GM18511 (cell line): ENCODE measurements around the gene NFASC.

Source experiments
- ATAC-seq: cut with Tn5 transposase; IDR thresholded peaks from one replicate; pipeline ENCODE4 v1.9.1; 2021; ENCODE audit warnings: mild to moderate bottlenecking, moderate library complexity; ENCODE audit not compliant: unreplicated experiment

NFASC gene

GRCh38 chr1:204927673-204928641 is 57.3 kb downstream of the NFASC start:
- ATAC-seq = no peak

GRCh38 chr1:204928671-204929486 is 58.2 kb downstream of the NFASC start:
- ATAC-seq = no peak

- no peak for ATAC-seq
These were observed 59.0 kb downstream of the NFASC start for GRCh38 chr1:204929487-204930154.

DNA sequence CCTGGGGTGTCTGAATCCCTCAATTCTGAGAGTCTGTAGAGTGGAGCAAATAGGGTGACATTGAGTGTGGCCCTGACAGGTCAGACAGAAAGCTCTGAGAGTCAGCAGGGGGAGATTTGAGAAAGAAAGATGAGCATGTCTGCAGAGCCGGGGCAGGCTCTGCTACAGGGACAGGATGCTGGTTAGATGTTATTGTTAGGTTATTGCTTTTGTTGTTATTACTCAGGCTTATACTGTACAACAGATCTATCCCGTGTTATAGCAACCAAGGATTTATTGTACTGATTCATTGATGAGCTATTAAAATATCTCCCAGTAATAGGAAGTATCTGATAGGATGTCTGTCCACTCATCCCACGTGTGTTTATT is 59.5 kb downstream of the NFASC start:
- ATAC-seq = no peak

DNA sequence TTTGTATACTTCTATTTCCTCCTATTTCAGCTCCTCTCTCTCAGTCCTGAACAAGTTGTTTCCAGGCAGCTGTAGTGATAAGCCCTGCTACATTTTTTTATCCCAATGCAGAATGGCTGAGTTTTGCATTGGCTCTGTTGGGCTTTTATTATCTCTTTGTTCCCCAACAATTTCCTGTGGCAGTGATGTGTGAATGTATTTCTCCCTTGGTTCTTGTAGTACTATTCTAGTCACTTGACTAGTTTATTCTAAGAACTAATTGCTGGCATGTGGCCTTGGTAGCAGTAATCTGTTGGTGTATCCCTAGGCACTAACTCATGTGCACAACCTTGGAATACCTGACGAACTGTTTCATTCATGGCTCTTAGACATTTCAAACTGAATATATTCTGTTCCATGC is 60.7 kb downstream of the NFASC start:
- no peak for ATAC-seq

GRCh38 chr1:204931768-204932572 is 61.3 kb downstream of the NFASC start:
- ATAC-seq = no peak

DNA sequence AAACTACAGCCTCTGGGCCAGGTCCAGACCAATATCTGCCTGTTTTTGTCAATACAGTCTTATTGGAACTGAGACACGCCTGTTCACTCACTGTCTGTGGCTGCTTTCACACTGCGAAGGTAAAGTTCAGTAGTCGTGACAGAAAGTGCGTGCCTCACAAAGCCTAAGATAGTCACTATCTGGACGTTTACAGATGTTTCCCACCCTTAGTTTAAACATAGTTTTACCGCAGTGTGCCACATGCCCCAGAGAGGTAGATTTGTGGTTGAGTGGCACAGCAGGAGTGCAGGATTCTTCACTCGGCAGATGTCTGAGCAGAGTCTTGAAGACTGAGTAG is 61.9 kb downstream of the NFASC start:
- no peak for ATAC-seq

DNA sequence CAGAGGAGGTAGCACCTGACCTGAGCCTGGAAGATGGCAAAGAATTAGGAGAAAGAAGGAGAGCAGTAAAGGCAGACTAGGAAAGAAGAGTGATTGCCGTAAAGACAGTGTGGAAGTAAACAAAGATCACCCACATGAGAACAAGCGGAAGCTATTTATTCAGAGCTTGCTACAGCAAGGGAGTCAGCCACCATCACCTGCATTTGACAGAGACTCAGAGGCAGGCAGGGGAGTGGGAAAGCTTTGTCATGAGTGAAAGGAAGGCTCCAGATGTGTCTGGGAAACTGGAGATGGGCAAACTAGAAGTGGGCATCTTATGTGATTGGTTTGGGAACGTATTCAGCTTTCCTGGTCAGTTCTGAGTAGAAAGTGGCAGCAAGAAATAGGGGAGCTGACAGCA is 64.5 kb downstream of the NFASC start:
- no peak for ATAC-seq

DNA sequence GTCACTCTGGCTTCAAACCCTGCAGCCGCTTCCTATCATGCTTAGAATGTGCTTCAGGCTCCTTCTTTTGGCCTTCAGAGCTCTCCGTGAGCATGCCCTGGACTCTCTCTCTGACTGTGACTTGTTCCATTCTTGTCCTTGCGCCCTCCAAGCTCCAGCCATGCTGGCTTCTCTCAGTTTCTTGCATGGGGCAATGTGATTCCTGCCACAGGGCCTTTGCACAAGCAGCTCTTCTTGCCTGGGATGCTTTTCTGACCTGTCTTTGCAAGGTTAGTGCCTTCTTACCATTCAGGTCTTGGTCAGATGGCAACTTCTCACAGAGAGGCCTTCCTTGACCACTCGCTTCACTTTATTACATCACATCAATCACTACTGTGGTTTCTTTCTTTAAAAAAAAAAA is 66.1 kb downstream of the NFASC start:
- no peak for ATAC-seq

DNA sequence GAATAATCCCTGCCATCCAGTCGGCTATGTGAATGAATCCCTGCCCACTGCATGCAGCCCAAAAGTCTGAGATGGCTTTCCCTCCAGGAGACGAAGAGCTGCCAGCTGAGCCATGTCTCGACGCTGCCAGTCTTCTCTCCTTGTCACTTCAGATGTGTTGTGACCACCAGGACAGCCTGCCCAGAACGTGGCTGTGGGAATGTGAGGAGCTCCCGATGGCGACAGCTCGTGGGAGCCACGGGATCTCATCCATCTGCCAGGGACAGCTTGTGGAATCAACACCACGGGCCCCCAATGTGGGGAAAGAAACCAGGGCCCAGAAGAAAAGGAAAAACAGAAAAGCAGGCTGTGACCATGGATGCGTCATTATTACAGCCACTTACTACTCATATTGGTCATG is 67.2 kb downstream of the NFASC start:
- no peak for ATAC-seq

GRCh38 chr1:204940591-204940990 is 69.9 kb downstream of the NFASC start:
- no peak for ATAC-seq

GRCh38 chr1:204941421-204942338 is 71.0 kb downstream of the NFASC start:
- no peak for ATAC-seq

DNA sequence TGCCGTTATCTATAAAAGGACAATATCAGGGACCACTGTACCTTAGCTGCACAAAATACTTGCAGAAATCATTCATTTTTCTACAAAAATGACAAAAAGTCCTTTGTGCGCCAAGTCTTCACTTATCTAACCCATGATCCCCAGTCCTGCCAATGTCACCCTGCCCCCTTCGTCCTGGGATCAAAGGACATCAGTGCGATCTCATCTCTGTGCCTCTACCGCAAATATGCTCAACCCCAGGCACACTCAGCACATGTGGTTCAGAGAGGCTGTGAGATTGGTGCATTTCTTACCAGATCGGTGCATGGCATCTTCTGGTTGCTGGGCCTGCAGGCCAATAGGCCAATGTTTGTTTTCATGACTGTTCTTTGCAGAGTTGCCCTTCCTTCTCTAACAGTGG is 72.8 kb downstream of the NFASC start:
- no peak for ATAC-seq

DNA sequence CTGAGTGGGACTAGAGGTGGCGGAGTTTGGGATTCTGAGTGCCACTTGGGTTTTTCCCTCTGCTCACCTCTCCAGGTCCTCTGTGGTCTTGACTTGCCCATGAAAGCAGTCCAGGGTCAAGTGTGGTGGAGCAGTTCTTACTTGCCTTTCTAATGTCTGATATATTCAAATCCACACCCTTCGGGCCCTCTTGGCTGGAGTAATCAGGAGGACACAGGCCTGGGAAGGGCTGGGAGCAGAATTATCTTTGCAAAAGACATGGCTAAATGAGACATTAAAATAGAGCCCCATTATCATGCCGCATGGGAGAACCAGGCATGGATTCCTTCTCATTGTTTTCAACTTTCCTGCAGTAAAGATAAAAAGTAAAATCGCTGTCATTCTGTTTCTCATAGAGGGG is 74.0 kb downstream of the NFASC start:
- ATAC-seq = no peak

GRCh38 chr1:204945565-204945977 is 74.9 kb downstream of the NFASC start:
- ATAC-seq = no peak

DNA sequence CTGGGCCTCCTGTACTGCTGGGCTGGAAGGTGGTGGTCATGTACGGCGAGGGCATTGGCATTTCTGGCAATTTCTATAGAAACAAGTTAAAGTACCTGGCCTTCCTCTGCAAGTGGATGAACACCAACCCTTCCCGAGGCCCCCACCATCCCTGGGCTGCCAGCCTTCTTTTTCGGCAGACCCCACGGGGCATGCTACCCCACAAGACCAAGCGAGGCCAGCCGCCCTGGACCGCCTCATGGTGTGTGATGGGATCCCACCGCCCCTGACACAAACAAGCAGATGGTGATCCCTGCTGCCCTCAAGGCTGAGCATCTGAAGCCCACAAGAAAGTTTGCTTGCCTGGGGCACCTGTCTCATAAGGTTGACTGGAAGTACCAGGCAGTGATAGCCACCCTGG is 76.0 kb downstream of the NFASC start:
- ATAC-seq = no peak

DNA sequence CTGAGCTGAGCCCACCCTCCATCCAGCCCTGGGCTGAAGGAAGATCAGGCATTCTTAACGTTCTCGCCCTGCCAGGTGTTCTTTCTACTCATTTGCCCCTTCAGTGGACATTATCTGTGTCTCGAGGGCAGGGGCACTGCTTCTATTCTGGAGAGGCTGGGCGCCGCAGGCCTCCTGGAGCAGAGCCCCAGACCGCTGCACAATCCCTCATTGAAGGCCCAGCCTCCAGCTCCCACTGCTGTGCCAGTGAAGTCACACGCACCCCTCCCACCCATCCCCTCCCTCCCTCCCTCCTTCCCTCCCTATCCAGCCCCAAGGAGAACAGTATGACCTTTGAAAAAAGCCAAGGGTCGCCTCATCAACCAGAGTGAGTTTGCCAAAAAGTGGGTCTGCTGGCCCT is 76.7 kb downstream of the NFASC start:
- no peak for ATAC-seq

DNA sequence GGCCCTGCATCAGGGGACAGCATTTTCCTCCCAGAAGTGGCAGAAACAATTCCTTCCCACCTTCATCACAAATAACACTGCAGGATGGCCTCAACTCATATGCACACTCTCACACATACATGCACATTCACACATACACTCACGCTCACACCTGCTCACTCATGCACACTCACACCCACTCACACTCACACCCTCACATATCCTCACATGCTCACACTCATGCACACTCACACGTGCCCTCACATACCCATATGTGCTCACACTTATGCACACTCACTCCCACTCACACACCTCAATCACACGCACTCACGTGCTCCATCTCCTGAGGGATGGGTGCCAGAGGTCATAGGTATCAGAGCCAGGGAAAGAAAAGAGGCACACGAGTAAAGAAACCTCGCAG is 77.1 kb downstream of the NFASC start:
- no peak for ATAC-seq

- ATAC-seq = no peak
These were observed 79.8 kb downstream of the NFASC start for GRCh38 chr1:204950353-204951001.
